Calu3 (cell line): ENCODE data around the gene ATP2C1. TPM values are rescaled to one million over a fixed set of nuclear protein-coding genes. Genes with fewer than 3 reads are reported as not detected.
A peak's percentile ranks its signal among the peaks of the same experiment; 100 is the strongest.

Source experiments
- BruUV-seq: library from RNA; stranded (reverse); fragments of 400-500 nt; replicated peaks from 2 replicates; lab custom pipeline; 2021; lab: Mats Ljungman, UMichigan
- CTCF ChIA-PET: fragments of 300-600 bp; sonication (Branson Sonifier 250); formaldehyde crosslinking; loops from one replicate; lab custom pipeline; 2022; ENCODE audit warnings: antibody characterized with exemption; lab: Charles Lee
- DNase-seq: peaks from one replicate; pipeline ENCODE4 v3.0.0; 2022
- H3K27ac Mint-ChIP-seq: one replicate; pipeline ENCODE4 v1.8.0; 2022; ENCODE audit warnings: mixed read lengths; ENCODE audit not compliant: unreplicated experiment
- H3K27me3 Mint-ChIP-seq: one replicate; pipeline ENCODE4 v1.8.0; 2022; ENCODE audit warnings: mixed read lengths; ENCODE audit not compliant: unreplicated experiment
- H3K36me3 Mint-ChIP-seq: one replicate; pipeline ENCODE4 v1.8.0; 2022; ENCODE audit warnings: mild to moderate bottlenecking, moderate library complexity, mixed read lengths; ENCODE audit not compliant: insufficient read depth, unreplicated experiment
- H3K4me1 Mint-ChIP-seq: one replicate; pipeline ENCODE4 v1.8.0; 2022; ENCODE audit warnings: mild to moderate bottlenecking, low read depth, mixed read lengths; ENCODE audit not compliant: unreplicated experiment
- H3K4me3 Mint-ChIP-seq: one replicate; pipeline ENCODE4 v1.8.0; 2022; ENCODE audit warnings: mild to moderate bottlenecking, low read depth, moderate library complexity, mixed read lengths; ENCODE audit not compliant: unreplicated experiment
- H3K9me3 Mint-ChIP-seq: one replicate; pipeline ENCODE4 v1.8.0; 2022; ENCODE audit warnings: low read depth, mixed read lengths; ENCODE audit not compliant: unreplicated experiment
- intact Hi-C: fragments of 100-400 bp; cut with micrococcal nuclease; formaldehyde crosslinking; loops from one replicate; pipeline ENCODE4 v1.10.0; 2022; ENCODE audit not compliant: unreplicated experiment
- total RNA-seq: library from RNA; stranded (reverse); gene quantifications from 2 replicates; pipeline ENCODE4 v1.2.3, GENCODE V29; 2022
- TF ChIP-seq, protein P1 (sequence below): fragments of 200-600 bp; IDR thresholded peaks from one replicate; pipeline ENCODE4 v1.8.0; 2022; ENCODE audit warnings: antibody characterized with exemption; ENCODE audit not compliant: unreplicated experiment

ATP2C1 gene
- total RNA-seq, 1 experiment from 2014 or later, result 361 TPM

DNA sequence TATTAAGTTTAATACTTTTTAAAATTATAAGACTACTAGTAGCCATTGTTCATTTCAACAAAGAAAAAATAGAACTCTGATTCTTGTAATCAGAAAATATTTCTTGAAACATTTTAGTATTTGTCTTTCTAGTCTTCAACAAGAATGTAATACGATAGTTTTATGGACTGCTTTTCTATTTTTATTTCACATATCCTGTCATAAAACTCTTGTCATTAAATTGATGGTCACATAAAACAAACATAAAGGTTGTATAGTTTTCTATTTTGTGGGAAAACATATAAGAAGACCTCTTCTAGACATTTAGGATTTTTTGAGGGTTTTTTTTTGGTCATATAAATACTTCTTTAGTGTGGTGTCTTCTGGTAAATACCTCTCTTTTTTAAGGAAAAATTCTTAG is 62.4 kb downstream of the ATP2C1 start:
- intact Hi-C loops, result no loop called here
- no TSS peak for BruUV-seq
- peaks cover 15% of the 10 kb centered on the region for H3K4me1 Mint-ChIP-seq
- H3K27me3 Mint-ChIP-seq, result no peaks in the 10 kb centered on the region
- CTCF ChIA-PET, result no interaction called here
- H3K27ac Mint-ChIP-seq, result no peak overlapping the region
- TF ChIP-seq, protein P1, sequence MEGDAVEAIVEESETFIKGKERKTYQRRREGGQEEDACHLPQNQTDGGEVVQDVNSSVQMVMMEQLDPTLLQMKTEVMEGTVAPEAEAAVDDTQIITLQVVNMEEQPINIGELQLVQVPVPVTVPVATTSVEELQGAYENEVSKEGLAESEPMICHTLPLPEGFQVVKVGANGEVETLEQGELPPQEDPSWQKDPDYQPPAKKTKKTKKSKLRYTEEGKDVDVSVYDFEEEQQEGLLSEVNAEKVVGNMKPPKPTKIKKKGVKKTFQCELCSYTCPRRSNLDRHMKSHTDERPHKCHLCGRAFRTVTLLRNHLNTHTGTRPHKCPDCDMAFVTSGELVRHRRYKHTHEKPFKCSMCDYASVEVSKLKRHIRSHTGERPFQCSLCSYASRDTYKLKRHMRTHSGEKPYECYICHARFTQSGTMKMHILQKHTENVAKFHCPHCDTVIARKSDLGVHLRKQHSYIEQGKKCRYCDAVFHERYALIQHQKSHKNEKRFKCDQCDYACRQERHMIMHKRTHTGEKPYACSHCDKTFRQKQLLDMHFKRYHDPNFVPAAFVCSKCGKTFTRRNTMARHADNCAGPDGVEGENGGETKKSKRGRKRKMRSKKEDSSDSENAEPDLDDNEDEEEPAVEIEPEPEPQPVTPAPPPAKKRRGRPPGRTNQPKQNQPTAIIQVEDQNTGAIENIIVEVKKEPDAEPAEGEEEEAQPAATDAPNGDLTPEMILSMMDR, result no peak
- H3K4me3 Mint-ChIP-seq, result no peak overlapping the region
- H3K9me3 Mint-ChIP-seq, result no peaks in the 10 kb centered on the region
- DNase-seq, result no peak
- peaks cover 41% of the 10 kb centered on the region for H3K36me3 Mint-ChIP-seq

DNA sequence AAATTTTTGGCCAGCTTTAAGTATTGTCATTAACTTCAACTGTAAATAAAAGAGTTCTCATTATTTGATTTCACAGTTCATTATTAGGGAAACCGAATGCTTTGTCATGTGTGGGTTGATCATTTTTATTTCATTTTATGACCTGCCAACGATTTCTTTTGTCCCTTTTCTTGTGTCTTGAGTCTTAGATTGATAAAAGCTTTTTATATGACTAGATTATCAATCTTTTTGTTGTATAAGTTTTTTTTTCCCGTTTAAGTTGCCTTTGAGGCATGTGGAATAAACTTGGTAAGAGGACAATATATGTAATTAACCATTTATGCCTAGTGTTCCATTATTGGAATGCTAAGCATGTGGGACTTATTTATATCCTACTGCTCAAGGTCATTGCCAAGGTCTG is 62.8 kb downstream of the ATP2C1 start:
- Mint-ChIP-seq H3K4me3 (no peak overlapping the region), H3K9me3 (no peaks in the 10 kb centered on the region), H3K27ac (no peak overlapping the region), H3K36me3 (peaks cover 41% of the 10 kb centered on the region), H3K4me1 (peaks cover 15% of the 10 kb centered on the region), H3K27me3 (no peaks in the 10 kb centered on the region)
- BruUV-seq, result no TSS peak
- DNase-seq, result no peak
- CTCF ChIA-PET, result no interaction called here
- intact Hi-C loops, result no loop called here
- TF ChIP-seq, protein P1, result no peak

DNA sequence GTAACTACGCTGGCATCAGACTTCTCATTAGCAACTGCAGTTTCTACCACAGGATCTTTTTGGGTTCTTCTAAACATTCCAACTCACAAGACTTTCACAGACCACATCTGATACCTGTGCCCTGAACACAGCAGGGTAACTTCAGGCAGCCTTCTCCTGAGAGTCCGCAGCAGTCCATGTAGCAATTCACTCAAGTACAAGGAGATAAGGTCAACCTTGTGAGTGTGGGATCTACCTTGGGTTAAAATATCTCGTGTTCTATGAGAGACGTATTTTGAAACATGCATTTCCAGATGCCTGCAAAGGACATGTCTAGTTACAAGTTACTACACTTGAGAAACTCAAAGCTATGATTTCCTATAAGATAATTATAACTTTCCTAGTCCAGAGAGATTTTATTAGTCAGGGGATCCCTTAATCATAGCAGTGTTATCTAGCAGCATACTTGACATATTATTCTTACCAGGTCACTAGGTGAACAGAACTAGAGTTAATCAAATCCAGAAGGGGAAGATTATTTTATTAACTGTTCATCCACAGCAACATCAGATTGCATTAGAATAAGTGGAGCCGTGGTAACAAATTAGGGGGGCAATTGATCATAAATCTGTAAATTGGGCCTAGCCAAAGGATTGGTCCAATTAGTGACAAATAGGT is 66.4 kb downstream of the ATP2C1 start:
- no peaks in the 10 kb centered on the region for H3K27me3 Mint-ChIP-seq
- TF ChIP-seq, protein P1, result no peak
- no peak for DNase-seq
- peaks cover 44% of the 10 kb centered on the region for H3K36me3 Mint-ChIP-seq
- H3K4me3 Mint-ChIP-seq, result no peak overlapping the region
- no peaks in the 10 kb centered on the region for H3K9me3 Mint-ChIP-seq
- peak overlapping the region; percentile 7 for H3K27ac Mint-ChIP-seq
- intact Hi-C loops, result loop anchor here (2.0 to 5.0 kb wide), 3 partner anchors 59 to 263 kb away; no protein-coding TSS in a partner anchor
- CTCF ChIA-PET, result no interaction called here
- peaks cover 46% of the 10 kb centered on the region for H3K4me1 Mint-ChIP-seq
- no TSS peak for BruUV-seq

DNA sequence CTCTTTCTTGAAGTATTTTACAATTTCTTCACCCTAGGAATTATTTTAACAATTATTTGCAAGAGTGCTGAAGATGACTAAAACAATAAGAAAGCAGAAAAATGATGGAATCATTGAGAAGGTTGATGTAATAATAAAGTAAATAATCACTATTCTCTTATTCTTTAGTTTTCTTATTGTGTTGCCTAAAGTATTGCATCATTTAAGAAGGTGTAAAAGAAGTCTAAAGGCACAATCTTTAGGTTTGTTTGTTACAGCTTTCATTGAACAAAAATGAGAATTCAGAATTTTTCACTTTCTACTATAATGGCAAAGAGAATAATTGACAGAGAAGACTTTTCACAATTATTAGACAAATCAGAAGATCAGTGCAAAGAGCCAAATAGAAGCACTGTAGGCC is 67.6 kb downstream of the ATP2C1 start:
- Mint-ChIP-seq H3K4me3 (no peak overlapping the region), H3K27me3 (no peaks in the 10 kb centered on the region), H3K4me1 (peaks cover 48% of the 10 kb centered on the region), H3K36me3 (peaks cover 40% of the 10 kb centered on the region), H3K9me3 (no peaks in the 10 kb centered on the region), H3K27ac (no peak overlapping the region)
- BruUV-seq, result no TSS peak
- intact Hi-C loops, result loop anchor here (2.0 to 5.0 kb wide), 3 partner anchors 61 to 264 kb away; no protein-coding TSS in a partner anchor
- TF ChIP-seq, protein P1, result no peak
- CTCF ChIA-PET, result no interaction called here
- DNase-seq, result no peak
